ENCODE data around the gene NPHP4.

The NPHP4 gene

GRCh38 chr1:5944154-5944842 lies 47.9 kb downstream of the NPHP4 start:
- H3K9ac ChIP-seq (ENCODE audit: low read length): no peak overlapping the region
- peaks cover 7% of the 10 kb centered on the region for H3K36me3 ChIP-seq (ENCODE audit: control insufficient read depth, insufficient read depth, low read length)
- H3K4me1 ChIP-seq (ENCODE audit: control insufficient read depth, insufficient read depth, low read length): no peaks in the 10 kb centered on the region
- no peak overlapping the region for H3K27ac ChIP-seq (ENCODE audit: low read depth, low read length)
- H3K4me3 ChIP-seq (ENCODE audit: low read length): no peak overlapping the region
- no peaks in the 10 kb centered on the region for H3K27me3 ChIP-seq (ENCODE audit: control insufficient read depth, insufficient read depth, low read length)

- Histone ChIP-seq H3K4me1 (ENCODE audit: control insufficient read depth, insufficient read depth, low read length) (no peaks in the 10 kb centered on the region), H3K36me3 (ENCODE audit: control insufficient read depth, insufficient read depth, low read length) (peaks cover 7% of the 10 kb centered on the region), H3K4me3 (ENCODE audit: low read length) (no peak overlapping the region), H3K27ac (ENCODE audit: low read depth, low read length) (no peak overlapping the region), H3K9ac (ENCODE audit: low read length) (no peak overlapping the region), H3K27me3 (ENCODE audit: control insufficient read depth, insufficient read depth, low read length) (no peaks in the 10 kb centered on the region)
These were observed 48.7 kb downstream of the NPHP4 start for GRCh38 chr1:5943343-5944124.

- Histone ChIP-seq H3K27me3 (ENCODE audit: control insufficient read depth, insufficient read depth, low read length) (no peaks in the 10 kb centered on the region), H3K27ac (ENCODE audit: low read depth, low read length) (no peak overlapping the region), H3K36me3 (ENCODE audit: control insufficient read depth, insufficient read depth, low read length) (peaks cover 2% of the 10 kb centered on the region), H3K9ac (ENCODE audit: low read length) (no peak overlapping the region), H3K4me1 (ENCODE audit: control insufficient read depth, insufficient read depth, low read length) (no peaks in the 10 kb centered on the region), H3K4me3 (ENCODE audit: low read length) (no peak overlapping the region)
These were observed 50.6 kb downstream of the NPHP4 start for GRCh38 chr1:5941671-5942070.

- H3K36me3 ChIP-seq (ENCODE audit: control insufficient read depth, insufficient read depth, low read length): no peaks in the 10 kb centered on the region
- H3K9ac ChIP-seq (ENCODE audit: low read length): no peak overlapping the region
- no peak overlapping the region for H3K27ac ChIP-seq (ENCODE audit: low read depth, low read length)
- H3K4me1 ChIP-seq (ENCODE audit: control insufficient read depth, insufficient read depth, low read length): no peaks in the 10 kb centered on the region
- H3K4me3 ChIP-seq (ENCODE audit: low read length): no peak overlapping the region
- H3K27me3 ChIP-seq (ENCODE audit: control insufficient read depth, insufficient read depth, low read length): no peaks in the 10 kb centered on the region
These were observed 51.4 kb downstream of the NPHP4 start for GRCh38 chr1:5940723-5941407.

- Histone ChIP-seq H3K27ac (ENCODE audit: low read depth, low read length) (no peak overlapping the region), H3K4me3 (ENCODE audit: low read length) (no peak overlapping the region), H3K36me3 (ENCODE audit: control insufficient read depth, insufficient read depth, low read length) (no peaks in the 10 kb centered on the region), H3K4me1 (ENCODE audit: control insufficient read depth, insufficient read depth, low read length) (no peaks in the 10 kb centered on the region), H3K9ac (ENCODE audit: low read length) (no peak overlapping the region), H3K27me3 (ENCODE audit: control insufficient read depth, insufficient read depth, low read length) (no peaks in the 10 kb centered on the region)
These were observed 52.7 kb downstream of the NPHP4 start for GRCh38 chr1:5939271-5940170.

- H3K27ac ChIP-seq (ENCODE audit: low read depth, low read length): no peak overlapping the region
- no peaks in the 10 kb centered on the region for H3K27me3 ChIP-seq (ENCODE audit: control insufficient read depth, insufficient read depth, low read length)
- H3K4me3 ChIP-seq (ENCODE audit: low read length): no peak overlapping the region
- no peak overlapping the region for H3K9ac ChIP-seq (ENCODE audit: low read length)
- H3K4me1 ChIP-seq (ENCODE audit: control insufficient read depth, insufficient read depth, low read length): no peaks in the 10 kb centered on the region
- no peaks in the 10 kb centered on the region for H3K36me3 ChIP-seq (ENCODE audit: control insufficient read depth, insufficient read depth, low read length)
These were observed 54.1 kb downstream of the NPHP4 start for GRCh38 chr1:5938101-5938646.

- Histone ChIP-seq H3K4me3 (ENCODE audit: low read length) (no peak overlapping the region), H3K27me3 (ENCODE audit: control insufficient read depth, insufficient read depth, low read length) (no peaks in the 10 kb centered on the region), H3K27ac (ENCODE audit: low read depth, low read length) (no peak overlapping the region), H3K36me3 (ENCODE audit: control insufficient read depth, insufficient read depth, low read length) (peaks cover 2% of the 10 kb centered on the region), H3K9ac (ENCODE audit: low read length) (no peak overlapping the region), H3K4me1 (ENCODE audit: control insufficient read depth, insufficient read depth, low read length) (no peaks in the 10 kb centered on the region)
These were observed 54.8 kb downstream of the NPHP4 start for GRCh38 chr1:5937373-5937857.

GRCh38 chr1:5936621-5937372 lies 55.4 kb downstream of the NPHP4 start:
- H3K9ac ChIP-seq (ENCODE audit: low read length): no peak overlapping the region
- H3K27me3 ChIP-seq (ENCODE audit: control insufficient read depth, insufficient read depth, low read length): no peaks in the 10 kb centered on the region
- no peak overlapping the region for H3K27ac ChIP-seq (ENCODE audit: low read depth, low read length)
- no peak overlapping the region for H3K4me3 ChIP-seq (ENCODE audit: low read length)
- H3K36me3 ChIP-seq (ENCODE audit: control insufficient read depth, insufficient read depth, low read length): peaks cover 4% of the 10 kb centered on the region
- H3K4me1 ChIP-seq (ENCODE audit: control insufficient read depth, insufficient read depth, low read length): no peaks in the 10 kb centered on the region

- Histone ChIP-seq H3K27ac (ENCODE audit: low read depth, low read length) (no peak overlapping the region), H3K36me3 (ENCODE audit: control insufficient read depth, insufficient read depth, low read length) (peaks cover 4% of the 10 kb centered on the region), H3K4me1 (ENCODE audit: control insufficient read depth, insufficient read depth, low read length) (no peaks in the 10 kb centered on the region), H3K9ac (ENCODE audit: low read length) (no peak overlapping the region), H3K4me3 (ENCODE audit: low read length) (no peak overlapping the region), H3K27me3 (ENCODE audit: control insufficient read depth, insufficient read depth, low read length) (no peaks in the 10 kb centered on the region)
These were observed 56.1 kb downstream of the NPHP4 start for GRCh38 chr1:5936126-5936525.

- Histone ChIP-seq H3K27ac (ENCODE audit: low read depth, low read length) (no peak overlapping the region), H3K36me3 (ENCODE audit: control insufficient read depth, insufficient read depth, low read length) (peaks cover 4% of the 10 kb centered on the region), H3K4me3 (ENCODE audit: low read length) (no peak overlapping the region), H3K9ac (ENCODE audit: low read length) (no peak overlapping the region), H3K4me1 (ENCODE audit: control insufficient read depth, insufficient read depth, low read length) (no peaks in the 10 kb centered on the region), H3K27me3 (ENCODE audit: control insufficient read depth, insufficient read depth, low read length) (no peaks in the 10 kb centered on the region)
These were observed 57.2 kb downstream of the NPHP4 start for GRCh38 chr1:5935026-5935425.

All from rectal smooth muscle tissue (tissue), 1 donor.